Omental fat pad (tissue), 4 donors: ENCODE data around the gene TCEAL6. TPM values are rescaled to one million over a fixed set of nuclear protein-coding genes. Genes with fewer than 3 reads are reported as not detected.
A peak's percentile ranks its signal among the peaks of the same experiment; 100 is the strongest.
"Not testable (repeated sequence)": the region's sequence is repeated elsewhere in the genome, so short reads cannot be mapped to it uniquely, and the experiment has no call there.

Experiments
- ATAC-seq: fragments of 150-250 bp; one replicate; pipeline ENCODE4 v1.9.1; 2016; ENCODE audit warnings: mild to moderate bottlenecking, moderate library complexity; ENCODE audit not compliant: low FRiP score
- DNase-seq: peaks from one replicate; pipeline ENCODE4 v3.0.0-alpha.2; 2019; ENCODE audit warnings: low spot score
- CTCF ChIP-seq, 3 donors: fragments of 450-650 bp; IDR thresholded peaks; one replicate each; pipeline ENCODE4 v1.5.1; 2016 to 2017; ENCODE audit warnings: antibody characterized with exemption in 3 of 3, mild to moderate bottlenecking in 3 of 3, moderate library complexity in 2 of 3
- total RNA-seq, 4 donors: library from RNA; depleted of rRNA; stranded (reverse); fragments of >200 nt; gene quantifications; one replicate each; pipeline ENCODE4 v1.1.0, GENCODE V29; 2016

The TCEAL6 gene
- total RNA-seq, 4 donors from 2014 or later, result 9.7 TPM; not detected in 3

- ATAC-seq, result no peak
- DNase-seq, result no peak
- no peak for TF ChIP-seq CTCF (IDR thresholded peaks at IDR 0.05)
These were observed 12.8 kb downstream of the TCEAL6 start for GRCh38 chrX:102129473-102129872.

GRCh38 chrX:102126863-102127262 is 15.4 kb downstream of the TCEAL6 start:
- DNase-seq, result no peak
- no peak for TF ChIP-seq CTCF (IDR thresholded peaks at IDR 0.05)
- ATAC-seq, result no peak

- not testable (repeated sequence) for ATAC-seq, DNase-seq
These were observed 16.0 kb downstream of the TCEAL6 start for GRCh38 chrX:102126080-102126818.

- not testable (repeated sequence) for DNase-seq
- peak; percentile 77 for ATAC-seq
These were observed 16.8 kb downstream of the TCEAL6 start, which contains the start of gene TCEAL2 for GRCh38 chrX:102125436-102125835. TSS of gene TCEAL2 (plus strand) at chrX:102125679. CDS start at chrX:102126831, 1,152 bp downstream.

- peak; percentile 37 for ATAC-seq
- DNase-seq, result not testable (repeated sequence)
These were observed 17.3 kb downstream of the TCEAL6 start for GRCh38 chrX:102125014-102125413.

- DNase-seq (no peak), ATAC-seq (no peak)
- TF ChIP-seq CTCF (IDR thresholded peaks at IDR 0.05), result no peak
These were observed 26.5 kb downstream of the TCEAL6 start for GRCh38 chrX:102115748-102116147.

GRCh38 chrX:102113367-102113766 is 28.9 kb downstream of the TCEAL6 start:
- no peak for ATAC-seq
- DNase-seq, result no peak
- TF ChIP-seq CTCF (IDR thresholded peaks at IDR 0.05), result no peak

Other genes with a start within 250 kb of the TCEAL6 start
- 10 to 100 TPM in 1 of 4 donors, 1 to 10 TPM in 3; 5.3 to 14.5 (median 6.3) TPM for gene ZMAT1, start 210.5 kb downstream of the TCEAL6 start, total RNA-seq
- gene TCEAL2, start 16.8 kb downstream of the TCEAL6 start, total RNA-seq, result 10 to 100 TPM in 1 of 4 donors, 1 to 10 TPM in 2, under 1 TPM in 1; 0.95 to 15.1 (median 2.3) TPM
- gene BEX5, start 13.5 kb upstream of the TCEAL6 start, total RNA-seq, result 1 to 10 TPM in 2 of 4 donors, under 1 TPM in 1, not detected in 1; 0.84 to 5.8 (median 2.1) TPM
- not detected for gene TCP11X1, start 72.8 kb upstream of the TCEAL6 start, total RNA-seq
- gene NXF2, start 104.7 kb upstream of the TCEAL6 start, total RNA-seq, result not detected